ENCODE measurements around the gene CPT2.

DNA sequence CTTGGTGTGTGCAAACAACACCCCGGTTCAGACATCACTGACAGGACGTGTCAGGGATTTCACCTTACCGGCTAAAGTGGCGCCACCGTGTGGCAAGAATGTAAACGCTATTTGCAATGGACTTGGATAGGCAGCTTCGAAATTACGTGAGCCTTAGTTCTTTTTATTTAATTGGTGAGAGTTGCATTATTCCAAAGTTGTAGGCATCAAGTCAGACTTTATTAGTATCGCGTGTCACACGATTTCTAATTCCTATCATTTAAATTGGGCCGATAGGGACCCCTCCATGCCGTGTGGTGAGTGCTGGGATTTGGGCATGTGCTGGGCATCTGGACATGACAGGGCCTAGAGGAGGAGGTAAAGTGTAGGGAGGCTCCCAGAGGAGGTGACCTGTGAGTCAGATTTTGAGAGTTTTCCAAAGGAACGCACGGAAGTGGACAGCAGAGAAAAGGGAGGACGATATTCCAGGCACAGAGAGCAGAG, 14.5 kb upstream of the CPT2 start:
- no peak for TF ChIP-seq POLR2A (IDR thresholded peaks at IDR 0.05; ENCODE audit: low read length)
- TF ChIP-seq GATA1 (IDR thresholded peaks at IDR 0.05; ENCODE audit: low read depth, low read length): no peak

Data from erythroblast (primary cell).